Adrenal gland (tissue), 19 donors: Measurements from ENCODE around the gene SIL1. TPM values are rescaled to one million over a fixed set of nuclear protein-coding genes. Genes with fewer than 3 reads are reported as not detected.
A peak's percentile ranks its signal among the peaks of the same experiment; 100 is the strongest.

Experiments
- DNase-seq, 7 donors: peaks; one replicate each; pipeline ENCODE4 v3.0.0-alpha.2; 2019 to 2020
- H3K27ac ChIP-seq, 5 donors: fragments of 200-600 bp; sonication (generic) in 4 of 5; 1 replicate in 3 of 5; 2 replicates in 2 of 5; pipeline versions ENCODE4 v1.5.1 to v1.8.0; 2016 to 2020; ENCODE audit warnings: mild to moderate bottlenecking in 1 of 5
- H3K27me3 ChIP-seq: fragments of 200-600 bp; 2 replicates; pipeline ENCODE4 v1.8.0; 2021
- H3K36me3 ChIP-seq, 2 donors: fragments of 200-600 bp; replicated peaks in 1 of 2; 1 replicate in 1 of 2; 2 replicates in 1 of 2; pipeline versions ENCODE4 v1.5.1 to v1.8.0; 2018 to 2022
- H3K4me1 ChIP-seq, 2 donors: fragments of 200-600 bp; replicated peaks in 1 of 2; 1 replicate in 1 of 2; 2 replicates in 1 of 2; pipeline versions ENCODE4 v1.5.1 to v1.8.0; 2018 to 2021
- H3K4me3 ChIP-seq, 4 donors: fragments of 200-600 bp; sonication (generic) in 3 of 4; one replicate each; pipeline ENCODE4 v1.5.1; 2016 to 2018
- H3K9me3 ChIP-seq, 3 donors: fragments of 200-600 bp; sonication (generic) in 1 of 3; replicated peaks in 1 of 3; 1 replicate in 2 of 3; 2 replicates in 1 of 3; pipeline versions ENCODE4 v1.5.1 to v1.8.0; 2016 to 2021
- CTCF ChIP-seq, 6 experiments: fragments of 450-650 bp in 4 of 6; fragments of 200-600 bp in 2 of 6; sonication (generic) in 1 of 6; IDR thresholded peaks; 1 replicate in 5 of 6; 2 replicates in 1 of 6; pipeline versions ENCODE4 v1.5.1 to v1.8.0; 2016 to 2021; ENCODE audit warnings: antibody characterized with exemption in 6 of 6, mild to moderate bottlenecking in 2 of 6, moderate library complexity in 1 of 6
- POLR2A ChIP-seq, 2 donors: fragments of 450-650 bp; IDR thresholded peaks; one replicate each; pipeline ENCODE4 v1.6.1; 2017; ENCODE audit warnings: antibody characterized with exemption in 2 of 2, mild to moderate bottlenecking in 2 of 2, moderate library complexity in 1 of 2
- WGBS, 4 donors: extraction: QIAGEN DNeasy Blood & Tissue Kit in 2 of 4; methylation state at CpG; one replicate each; pipeline versions ENCODE4 v1.1.5 to v1.1.7; 2013 to 2017; 5-methylcytosine and 5-hydroxymethylcytosine counted together
- intact Hi-C, 2 donors: fragments of 100-400 bp; cut with DNase I; formaldehyde crosslinking; loops; one replicate each; pipeline versions ENCODE4 v1.14.1 to v1.15.0; 2022 to 2023
- long read RNA-seq, 10 donors: library from polyadenylated mRNA in 3 of 10; unstranded in 2 of 10; stranded (forward) in 1 of 10; transcript quantifications; one replicate each; pipeline ENCODE4 v2.0.0 and lab custom pipeline, GENCODE V29; 2021 to 2026
- polyA plus RNA-seq, 3 donors: library from polyadenylated mRNA; stranded (reverse); fragments of 200-250 nt in 2 of 3; fragments of 350-450 nt in 1 of 3; fragmentation: Illumina TruSeq in 1 of 3; extraction: RNeasy Lipid Tissue Mini Kit (QIAGEN cat#74804) in 1 of 3; gene quantifications; one replicate each; pipeline ENCODE4 v1.2.3, GENCODE V29; 2013 to 2014
- total RNA-seq, 9 donors: library from RNA; depleted of rRNA in 4 of 9; stranded (reverse); fragments of >200 nt in 4 of 9; fragments of 120-200 nt in 1 of 9; fragmentation: NEBNext Ultra II Directional in 1 of 9; extraction: Animal tissue kit (Norgen Biotek cat#: 25700) in 1 of 9; gene quantifications; one replicate each; pipeline versions ENCODE4 v1.1.0 to v1.2.4, GENCODE V29; 2013 to 2023
- donor health status: healthy with polysubstance abuse.
- donor health status: Bipolar disorder and iron deficiency.
- donor health status: DM: yes; HTN: yes; CAD: no.
- donor health status: DM: no; HTN: no; CAD: no.
- donor health status: DM: no; HTN: no; CAD: no.
- donor health status: DM: yes; HTN: yes; CAD: no.

Gene SIL1
- total RNA-seq (100 to 1,000 TPM in 7 of 9 donors, 10 to 100 TPM in 2; 81.9 to 171 (median 130) TPM), polyA plus RNA-seq (100 to 1,000 TPM; 143 to 313 (median 213) TPM)
- long read RNA-seq, donor 1, transcript SIL1-202 (10 exons, 1,923 nt): major isoform, 25 of 69 reads
- long read RNA-seq, donor 1, partial matches to known transcripts: 44 of 69 reads
- long read RNA-seq, donor 1, other reads (novel, unspliced or antisense): 0 of 69 reads
- long read RNA-seq, donor 2, transcript SIL1-202 (10 exons, 1,923 nt): major isoform, 18 of 794 reads
- long read RNA-seq, donor 2, partial matches to known transcripts: 550 of 794 reads
- long read RNA-seq, donor 2, other reads (novel, unspliced or antisense): 226 of 794 reads
- long read RNA-seq, donor 3, transcript SIL1-202 (10 exons, 1,923 nt): major isoform, 17 of 17 reads
- long read RNA-seq, donor 3, partial matches to known transcripts: 0 of 17 reads
- long read RNA-seq, donor 3, other reads (novel, unspliced or antisense): 0 of 17 reads
- long read RNA-seq, donor 4, transcript SIL1-201 (11 exons, 1,895 nt): minor isoform, 8 of 201 reads
- long read RNA-seq, donor 4, transcript SIL1-202 (10 exons, 1,923 nt): major isoform, 158 of 201 reads
- long read RNA-seq, donor 4, partial matches to known transcripts: 20 of 201 reads
- long read RNA-seq, donor 4, other reads (novel, unspliced or antisense): 15 of 201 reads
- long read RNA-seq, donor 5, transcript SIL1-201 (11 exons, 1,895 nt): minor isoform, 10 of 384 reads
- long read RNA-seq, donor 5, transcript SIL1-202 (10 exons, 1,923 nt): major isoform, 326 of 384 reads
- long read RNA-seq, donor 5, partial matches to known transcripts: 21 of 384 reads
- long read RNA-seq, donor 5, other reads (novel, unspliced or antisense): 26 of 384 reads
- long read RNA-seq, donor 6, transcript SIL1-202 (10 exons, 1,923 nt): major isoform, 83 of 103 reads
- long read RNA-seq, donor 6, partial matches to known transcripts: 7 of 103 reads
- long read RNA-seq, donor 6, other reads (novel, unspliced or antisense): 13 of 103 reads
- long read RNA-seq, donor 7, transcript SIL1-202 (10 exons, 1,923 nt): major isoform, 10 of 15 reads
- long read RNA-seq, donor 7, partial matches to known transcripts: 5 of 15 reads
- long read RNA-seq, donor 7, other reads (novel, unspliced or antisense): 0 of 15 reads
- long read RNA-seq, donor 8, transcript SIL1-202 (10 exons, 1,923 nt): major isoform, 21 of 1,523 reads
- long read RNA-seq, donor 8, partial matches to known transcripts: 1,482 of 1,523 reads
- long read RNA-seq, donor 8, other reads (novel, unspliced or antisense): 20 of 1,523 reads
- long read RNA-seq, donor 9, transcript SIL1-202 (10 exons, 1,923 nt): major isoform, 17 of 19 reads
- long read RNA-seq, donor 9, partial matches to known transcripts: 0 of 19 reads
- long read RNA-seq, donor 9, other reads (novel, unspliced or antisense): 0 of 19 reads
- long read RNA-seq, donor 10, transcript SIL1-202 (10 exons, 1,923 nt): major isoform, 7 of 292 reads
- long read RNA-seq, donor 10, partial matches to known transcripts: 277 of 292 reads
- long read RNA-seq, donor 10, other reads (novel, unspliced or antisense): 8 of 292 reads

DNA sequence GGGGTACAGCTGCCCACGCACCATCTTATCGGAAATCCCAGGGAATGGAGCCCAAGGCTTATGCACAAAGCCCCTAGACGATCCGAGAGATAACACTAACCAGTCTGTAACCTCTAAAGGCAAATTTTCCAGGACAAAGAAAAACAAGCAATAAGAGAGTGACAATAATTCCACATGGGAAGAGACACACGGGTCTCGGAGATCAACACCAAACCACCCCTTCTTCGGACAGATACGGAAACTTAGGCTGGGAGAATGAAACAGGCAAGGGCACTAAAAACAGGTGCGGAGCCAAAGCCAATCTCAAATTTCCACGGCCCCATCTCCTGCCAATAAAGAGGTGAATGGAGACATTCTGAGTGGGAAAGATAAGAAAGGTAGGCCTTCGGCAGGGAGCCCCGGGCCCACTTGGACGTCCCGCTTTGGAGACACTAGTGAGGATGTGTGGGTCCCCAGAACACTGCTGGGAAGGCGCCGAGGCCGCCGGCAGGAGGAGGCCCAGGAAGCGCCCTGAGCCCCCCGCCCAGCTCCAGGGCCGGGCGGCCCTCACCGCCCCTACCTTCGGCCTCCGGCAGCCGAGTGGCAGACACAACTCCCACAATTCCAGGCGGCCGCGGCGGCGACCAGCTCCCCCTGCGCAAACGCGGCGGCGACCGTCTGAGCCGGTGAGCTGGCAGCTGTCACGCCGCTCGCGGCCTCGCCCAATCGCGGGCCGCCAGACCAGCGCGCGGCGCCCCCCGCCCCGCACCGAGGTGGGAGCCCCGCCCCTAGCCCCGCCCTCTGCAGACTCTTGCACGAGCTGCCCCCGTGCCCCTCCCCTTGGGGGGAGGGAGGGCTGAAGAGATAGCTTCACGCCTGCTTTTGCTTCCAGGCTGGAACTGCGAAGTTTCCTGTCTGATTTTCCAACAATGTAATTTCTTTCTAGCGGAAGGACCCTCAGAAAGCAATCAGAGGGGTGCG lies at the start of gene SIL1:
SIL1 (minus strand) TSS at position 659 of the 960 bp plus-strand sequence. CDS start 70,525 bp downstream, outside the sequence.
- H3K4me1 ChIP-seq: peaks cover 23 to 25% of the 10 kb centered on the region in 2 donors
- peak within 1 kb of the TSS; percentile 38 to 91 (median 52) for H3K4me3 ChIP-seq
- H3K27ac ChIP-seq: peak within 1 kb of the TSS; percentile 65 to 96 (median 89)
- WGBS, 4 donors: 0 to 4% (median 1%) methylated on average over 18 to 61 of the region's 61 CpGs
- H3K36me3 ChIP-seq: no peaks in the 10 kb centered on the region
- TF ChIP-seq CTCF (IDR thresholded peaks at IDR 0.05) (no peak), POLR2A (IDR thresholded peaks at IDR 0.05) (peak; percentile 95 to 98)
- peak; percentile 97 to 99 (median 98) for DNase-seq
- H3K9me3 ChIP-seq: no peaks in the 10 kb centered on the region
- intact Hi-C loops: no loop called here
- H3K27me3 ChIP-seq: no peaks in the 10 kb centered on the region

DNA sequence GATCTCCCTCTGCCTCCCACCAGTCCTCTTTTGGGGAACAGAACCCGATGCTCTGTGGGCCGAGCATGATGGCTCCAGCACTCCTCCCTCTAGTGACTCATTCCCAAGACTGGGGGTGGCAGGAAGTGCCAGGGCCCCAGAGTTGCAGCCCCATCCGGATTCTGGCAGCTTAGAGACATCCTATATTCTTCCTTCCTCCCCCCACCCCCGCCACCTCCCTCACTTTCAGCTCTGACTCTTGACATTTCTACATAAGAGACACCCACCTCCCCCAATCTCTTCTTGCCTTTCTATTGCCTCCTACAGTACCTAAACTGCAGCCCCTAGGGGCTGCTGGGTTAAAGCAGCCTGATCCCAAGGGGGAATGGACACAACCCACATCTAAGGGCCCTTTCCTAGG lies 48.2 kb upstream of the SIL1 start:
- H3K4me1 ChIP-seq: no peaks in the 10 kb centered on the region
- intact Hi-C loops: no loop called here
- H3K4me3 ChIP-seq: no peak overlapping the region
- H3K9me3 ChIP-seq: no peaks in the 10 kb centered on the region
- 30 to 48% (median 43%) methylated on average over 4 of the region's 4 CpGs for WGBS, 4 donors
- H3K27me3 ChIP-seq: no peaks in the 10 kb centered on the region
- peak in 2 of 7 donors; percentile 15 to 17 for DNase-seq
- H3K36me3 ChIP-seq: no peaks in the 10 kb centered on the region
- TF ChIP-seq POLR2A (IDR thresholded peaks at IDR 0.05) (no peak), CTCF (IDR thresholded peaks at IDR 0.05) (no peak)
- no peak overlapping the region for H3K27ac ChIP-seq

DNA sequence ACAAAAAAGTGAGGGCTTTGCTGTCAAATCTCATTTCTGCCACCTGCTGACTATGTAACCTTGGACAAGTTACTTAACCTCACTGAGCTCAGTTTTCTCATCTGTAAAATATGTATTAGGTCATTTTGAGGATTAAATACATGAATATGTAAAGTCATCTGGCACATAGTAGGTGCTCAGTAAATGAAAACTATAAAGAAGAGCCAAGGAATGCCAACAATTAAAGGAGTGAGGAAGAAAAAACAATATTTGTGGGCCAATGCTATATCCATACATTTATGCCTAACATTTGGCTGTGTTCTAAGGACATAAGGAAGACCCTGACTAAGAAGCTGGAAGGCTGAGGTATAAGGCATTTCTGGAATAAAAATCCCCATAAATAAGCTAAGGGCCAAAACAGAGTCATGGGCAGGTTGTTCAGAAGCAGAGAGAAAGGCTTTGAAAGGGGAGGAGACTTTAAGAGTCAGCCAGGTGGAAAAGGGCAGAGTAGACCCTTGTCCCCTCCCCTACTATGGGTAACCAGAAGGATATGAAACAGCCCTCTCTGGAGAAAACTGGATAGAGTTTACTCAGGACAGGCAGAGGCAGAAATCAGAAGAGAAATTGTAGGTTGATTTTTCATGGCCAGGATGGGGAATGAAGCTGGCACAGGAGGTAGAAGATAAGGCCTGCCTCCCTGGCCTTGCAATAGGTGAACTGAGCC lies 47.6 kb upstream of the SIL1 start:
- no peak overlapping the region for H3K4me3 ChIP-seq
- H3K27ac ChIP-seq: no peak overlapping the region
- H3K27me3 ChIP-seq: no peaks in the 10 kb centered on the region
- TF ChIP-seq CTCF (IDR thresholded peaks at IDR 0.05): no peak
- no peaks in the 10 kb centered on the region for H3K9me3 ChIP-seq
- DNase-seq: no peak
- intact Hi-C loops: no loop called here
- H3K36me3 ChIP-seq: no peaks in the 10 kb centered on the region
- no peaks in the 10 kb centered on the region for H3K4me1 ChIP-seq
